Limb (tissue), 2 donors: ENCODE results near the gene TIAL1.
"Not testable (repeated sequence)": the region's sequence is repeated elsewhere in the genome, so short reads cannot be mapped to it uniquely, and the experiment has no call there.

Experiments used
- DNase-seq, 2 donors: peaks; one replicate each; pipeline ENCODE4 v3.0.0-alpha.2; 2016; ENCODE audit errors: extremely low spot score in 2 of 2

The TIAL1 gene

GRCh38 chr10:119596537-119597404, at the start of gene TIAL1:
TSS of gene TIAL1 (minus strand) at chr10:119596964. CDS start at chr10:119596465, 499 bp downstream.
- peak; percentile 97 to 99 for DNase-seq

GRCh38 chr10:119644994-119645393, 48.2 kb upstream of the TIAL1 start:
- no peak for DNase-seq

GRCh38 chr10:119644205-119644814, 47.5 kb upstream of the TIAL1 start:
- DNase-seq: no peak

GRCh38 chr10:119643306-119644204, 46.8 kb upstream of the TIAL1 start:
- DNase-seq: no peak

GRCh38 chr10:119642556-119643111, 45.9 kb upstream of the TIAL1 start:
- no peak for DNase-seq

- DNase-seq: no peak
Observed at GRCh38 chr10:119640875-119641526, 44.2 kb upstream of the TIAL1 start.

- no peak for DNase-seq
Observed at GRCh38 chr10:119640384-119640783, 43.6 kb upstream of the TIAL1 start.

GRCh38 chr10:119638982-119639381, 42.2 kb upstream of the TIAL1 start:
- no peak for DNase-seq

- DNase-seq: no peak
Observed at GRCh38 chr10:119637631-119638030, 40.9 kb upstream of the TIAL1 start.

GRCh38 chr10:119634219-119634544, 37.4 kb upstream of the TIAL1 start:
- DNase-seq: no peak

GRCh38 chr10:119633538-119634218, 36.9 kb upstream of the TIAL1 start:
- no peak for DNase-seq

GRCh38 chr10:119630300-119630699, 33.5 kb upstream of the TIAL1 start:
- DNase-seq: no peak

GRCh38 chr10:119625570-119626280, 29.0 kb upstream of the TIAL1 start:
- no peak for DNase-seq

- no peak for DNase-seq
Observed at GRCh38 chr10:119621078-119621384, 24.3 kb upstream of the TIAL1 start.

GRCh38 chr10:119620241-119621077, 23.7 kb upstream of the TIAL1 start:
- no peak for DNase-seq

GRCh38 chr10:119619811-119620210, 23.0 kb upstream of the TIAL1 start:
- DNase-seq: not testable (repeated sequence)

GRCh38 chr10:119619215-119619614, 22.5 kb upstream of the TIAL1 start:
- no peak for DNase-seq

GRCh38 chr10:119616882-119617570, 20.3 kb upstream of the TIAL1 start:
- no peak for DNase-seq

GRCh38 chr10:119614686-119615085, 17.9 kb upstream of the TIAL1 start:
- DNase-seq: no peak
